K562 (cell line): Measurements from ENCODE around the gene UBE2V1. TPM values are rescaled to one million over a fixed set of nuclear protein-coding genes. Genes with fewer than 3 reads are reported as not detected.

Source experiments
- ARID1B ChIP-seq: fragments of 450-650 bp; IDR thresholded peaks from 2 replicates; pipeline ENCODE4 v1.6.1; 2016; ENCODE audit warnings: antibody characterized with exemption, mild to moderate bottlenecking, inconsistent platforms
- ATF2 ChIP-seq: sonication (generic); formaldehyde crosslinking; IDR thresholded peaks from 2 replicates; pipeline ENCODE4 v1.8.1; 2022; ENCODE audit warnings: missing genetic modification reagents
- BACH1 ChIP-seq: fragments of 200-800 bp; sonication (Bioruptor generic); IDR thresholded peaks from 2 replicates; pipeline ENCODE4 v1.6.1; 2016; ENCODE audit warnings: missing genetic modification characterization, missing compliant biosample characterization
- ESRRB ChIP-seq: fragments of 250-450 bp; sonication (Bioruptor Pico); IDR thresholded peaks from 2 replicates; pipeline ENCODE4 v1.5.0; 2020; ENCODE audit warnings: mild to moderate bottlenecking, moderate library complexity, borderline replicate concordance
- GABPB2 ChIP-seq: fragments of 250-450 bp; sonication (Bioruptor Pico); conservative IDR thresholded peaks from 2 replicates; pipeline ENCODE4 v1.5.1; 2021; ENCODE audit warnings: mild to moderate bottlenecking
- KLF10 ChIP-seq: fragments of 250-450 bp; sonication (Bioruptor Pico); IDR thresholded peaks from 2 replicates; pipeline ENCODE4 v1.6.1; 2021; ENCODE audit warnings: matching md5 sums
- KLF16 ChIP-seq: IDR thresholded peaks from 2 replicates; pipeline ENCODE4 v1.6.1; 2016; ENCODE audit warnings: antibody characterized with exemption
- MYNN ChIP-seq, 2 experiments: sonication (generic); formaldehyde crosslinking in 1 of 2; IDR thresholded peaks; 2 replicates each; pipeline versions ENCODE4 v1.5.0 to v1.6.1; 2016 to 2020; ENCODE audit warnings: antibody characterized with exemption in 1 of 2, missing genetic modification reagents in 1 of 2
- NBN ChIP-seq: fragments of 450-650 bp; IDR thresholded peaks from 2 replicates; pipeline ENCODE4 v1.6.1; 2016; ENCODE audit warnings: low read depth, mild to moderate bottlenecking
- NR1H2 ChIP-seq: sonication (generic); formaldehyde crosslinking; IDR thresholded peaks from 2 replicates; pipeline ENCODE4 v1.4.0; 2020; ENCODE audit warnings: mild to moderate bottlenecking, missing genetic modification reagents
- POLR3G ChIP-seq: IDR thresholded peaks from 2 replicates; pipeline ENCODE4 v1.6.1; 2011; ENCODE audit not compliant: insufficient read length, insufficient replicate concordance; ENCODE audit errors: extremely low read depth
- PRDM10 ChIP-seq: fragments of 450-650 bp; IDR thresholded peaks from 2 replicates; pipeline ENCODE4 v1.6.1; 2018; ENCODE audit not compliant: partially characterized antibody
- PTRF ChIP-seq: fragments of 450-650 bp; IDR thresholded peaks from 2 replicates; pipeline ENCODE4 v1.6.1; 2016; ENCODE audit warnings: mild to moderate bottlenecking, missing genetic modification characterization, missing compliant biosample characterization
- TCF7L2 ChIP-seq: fragments of 150-350 bp; IDR thresholded peaks from 2 replicates; pipeline ENCODE4 v1.6.1; 2016; ENCODE audit warnings: low read depth, mild to moderate bottlenecking, low read length, moderate library complexity
- TSC22D4 ChIP-seq: fragments of 450-650 bp; IDR thresholded peaks from 2 replicates; pipeline ENCODE4 v1.6.1; 2016; ENCODE audit warnings: missing genetic modification characterization, missing biosample characterization, control low read depth
- XRCC5 ChIP-seq: fragments of 200-400 bp; formaldehyde crosslinking; IDR thresholded peaks from 2 replicates; pipeline ENCODE4 v1.6.1; 2017; ENCODE audit warnings: low read depth, mild to moderate bottlenecking, low read length
- ZFP1 ChIP-seq: fragments of 450-650 bp; formaldehyde crosslinking; IDR thresholded peaks from 2 replicates; pipeline ENCODE4 v1.4.0; 2020; ENCODE audit warnings: mild to moderate bottlenecking, mixed read lengths
- ZNF197 ChIP-seq: fragments of 200-800 bp; sonication (Bioruptor generic); IDR thresholded peaks from 2 replicates; pipeline ENCODE4 v1.6.1; 2016; ENCODE audit warnings: low read depth, missing genetic modification characterization, missing compliant biosample characterization
- polyA plus RNA-seq, 8 experiments: library from polyadenylated mRNA; depleted of rRNA in 4 of 8; stranded (reverse) in 5 of 8; unstranded in 3 of 8; fragments of >200 nt; fragmentation: Nextera tagmentation in 2 of 8; fragmentation: Illumina TruSeq in 1 of 8; extraction: Ambion mirVana in 2 of 8; extraction: Trizol in 1 of 8; gene quantifications; 2 replicates each; pipeline versions ENCODE4 v1.2.1 to v1.2.3, GENCODE V29; 2011 to 2014; ENCODE audit warnings: inconsistent platforms in 1 of 8, missing spikeins in 1 of 8
- total RNA-seq, 7 experiments: library from RNA; depleted of rRNA in 6 of 7; stranded (reverse); fragments of >200 nt in 6 of 7; fragmentation: Illumina TruSeq in 2 of 7; extraction: Trizol in 2 of 7; gene quantifications; 2 replicates each; pipeline versions ENCODE4 v1.2.1 to v1.2.3, GENCODE V29; 2011 to 2021; ENCODE audit warnings: low replicate concordance in 1 of 7
- TF ChIP-seq, protein P1 (sequence below): sonication (generic); formaldehyde crosslinking; IDR thresholded peaks from 2 replicates; pipeline ENCODE4 v1.8.0; 2022; ENCODE audit warnings: mild to moderate bottlenecking, missing genetic modification reagents
- TF ChIP-seq, protein P2 (sequence below): fragments of 250-450 bp; sonication (Bioruptor Pico); IDR thresholded peaks from 2 replicates; pipeline ENCODE4 v1.4.0; 2020; ENCODE audit warnings: mild to moderate bottlenecking, moderate library complexity, borderline replicate concordance

The UBE2V1 gene
- total and polyA plus RNA-seq, 9 of the 15 experiments (the other 6 are each of a cell fraction or from before 2014, with no cell fraction given), result 93.0 to 357 (median 119) TPM

- TF ChIP-seq GABPB2 (CRISPR knock-in tag) (no peak), BACH1 (tag) (no peak), KLF10 (CRISPR knock-in tag) (no peak), POLR3G (no peak), ESRRB (no peak), TSC22D4 (tag) (no peak), ARID1B (peak; percentile 52; the same call in 1 of the 2 replicates), TCF7L2 (no peak), PRDM10 (no peak), MYNN (IDR thresholded peaks at IDR 0.05) (no peak), MYNN (CRISPR knock-in tag; IDR thresholded peaks at IDR 0.05) (no peak), NBN (no peak), XRCC5 (no peak), NR1H2 (CRISPR knock-in tag) (no peak), ATF2 (CRISPR knock-in tag) (no peak), ZNF197 (no peak), PTRF (tag) (no peak), KLF16 (no peak), ZFP1 (CRISPR knock-in tag) (no peak)
- TF ChIP-seq, protein P1, sequence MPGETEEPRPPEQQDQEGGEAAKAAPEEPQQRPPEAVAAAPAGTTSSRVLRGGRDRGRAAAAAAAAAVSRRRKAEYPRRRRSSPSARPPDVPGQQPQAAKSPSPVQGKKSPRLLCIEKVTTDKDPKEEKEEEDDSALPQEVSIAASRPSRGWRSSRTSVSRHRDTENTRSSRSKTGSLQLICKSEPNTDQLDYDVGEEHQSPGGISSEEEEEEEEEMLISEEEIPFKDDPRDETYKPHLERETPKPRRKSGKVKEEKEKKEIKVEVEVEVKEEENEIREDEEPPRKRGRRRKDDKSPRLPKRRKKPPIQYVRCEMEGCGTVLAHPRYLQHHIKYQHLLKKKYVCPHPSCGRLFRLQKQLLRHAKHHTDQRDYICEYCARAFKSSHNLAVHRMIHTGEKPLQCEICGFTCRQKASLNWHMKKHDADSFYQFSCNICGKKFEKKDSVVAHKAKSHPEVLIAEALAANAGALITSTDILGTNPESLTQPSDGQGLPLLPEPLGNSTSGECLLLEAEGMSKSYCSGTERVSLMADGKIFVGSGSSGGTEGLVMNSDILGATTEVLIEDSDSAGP (CRISPR knock-in tag), result no peak
- TF ChIP-seq, protein P2, sequence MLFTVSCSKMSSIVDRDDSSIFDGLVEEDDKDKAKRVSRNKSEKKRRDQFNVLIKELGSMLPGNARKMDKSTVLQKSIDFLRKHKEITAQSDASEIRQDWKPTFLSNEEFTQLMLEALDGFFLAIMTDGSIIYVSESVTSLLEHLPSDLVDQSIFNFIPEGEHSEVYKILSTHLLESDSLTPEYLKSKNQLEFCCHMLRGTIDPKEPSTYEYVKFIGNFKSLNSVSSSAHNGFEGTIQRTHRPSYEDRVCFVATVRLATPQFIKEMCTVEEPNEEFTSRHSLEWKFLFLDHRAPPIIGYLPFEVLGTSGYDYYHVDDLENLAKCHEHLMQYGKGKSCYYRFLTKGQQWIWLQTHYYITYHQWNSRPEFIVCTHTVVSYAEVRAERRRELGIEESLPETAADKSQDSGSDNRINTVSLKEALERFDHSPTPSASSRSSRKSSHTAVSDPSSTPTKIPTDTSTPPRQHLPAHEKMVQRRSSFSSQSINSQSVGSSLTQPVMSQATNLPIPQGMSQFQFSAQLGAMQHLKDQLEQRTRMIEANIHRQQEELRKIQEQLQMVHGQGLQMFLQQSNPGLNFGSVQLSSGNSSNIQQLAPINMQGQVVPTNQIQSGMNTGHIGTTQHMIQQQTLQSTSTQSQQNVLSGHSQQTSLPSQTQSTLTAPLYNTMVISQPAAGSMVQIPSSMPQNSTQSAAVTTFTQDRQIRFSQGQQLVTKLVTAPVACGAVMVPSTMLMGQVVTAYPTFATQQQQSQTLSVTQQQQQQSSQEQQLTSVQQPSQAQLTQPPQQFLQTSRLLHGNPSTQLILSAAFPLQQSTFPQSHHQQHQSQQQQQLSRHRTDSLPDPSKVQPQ, result no peak
Observed at GRCh38 chr20:50151034-50151743, 38.2 kb upstream of the UBE2V1 start (continued).
